WTC11 (cell line): ENCODE measurements around the gene FNDC11.

ENCODE experiments used
- ATF1 ChIP-seq: sonication (generic); formaldehyde crosslinking; IDR thresholded peaks from 2 replicates; pipeline ENCODE4 v1.8.1; 2023; ENCODE audit warnings: mild to moderate bottlenecking, moderate library complexity, missing genetic modification reagents
- CBFB ChIP-seq: sonication (generic); formaldehyde crosslinking; IDR thresholded peaks from 2 replicates; pipeline ENCODE4 v1.8.1; 2022; ENCODE audit warnings: mild to moderate bottlenecking, low read depth, missing genetic modification reagents
- CREB1 ChIP-seq: sonication (generic); formaldehyde crosslinking; IDR thresholded peaks from 2 replicates; pipeline ENCODE4 v1.8.0; 2023; ENCODE audit warnings: mild to moderate bottlenecking, missing genetic modification reagents
- ELF4 ChIP-seq: sonication (generic); formaldehyde crosslinking; IDR thresholded peaks from 2 replicates; pipeline ENCODE4 v1.8.1; 2022; ENCODE audit warnings: low read depth, mild to moderate bottlenecking, moderate library complexity, missing genetic modification reagents
- JAZF1 ChIP-seq: fragments of 250-450 bp; sonication (Bioruptor Pico); IDR thresholded peaks from 2 replicates; pipeline ENCODE4 v1.9.0; 2021; ENCODE audit warnings: moderate library complexity, mild to moderate bottlenecking, inconsistent platforms
- JUN ChIP-seq: sonication (generic); formaldehyde crosslinking; IDR thresholded peaks from 2 replicates; pipeline ENCODE4 v1.8.0; 2023; ENCODE audit warnings: mild to moderate bottlenecking, missing genetic modification reagents
- NR2C2 ChIP-seq: sonication (generic); formaldehyde crosslinking; IDR thresholded peaks from 2 replicates; pipeline ENCODE4 v1.8.0; 2022; ENCODE audit warnings: mild to moderate bottlenecking, missing genetic modification reagents
- SMAD3 ChIP-seq: sonication (generic); formaldehyde crosslinking; IDR thresholded peaks from 2 replicates; pipeline ENCODE4 v1.8.0; 2022; ENCODE audit warnings: missing genetic modification reagents, mild to moderate bottlenecking, borderline replicate concordance
- TP53 ChIP-seq: sonication (generic); formaldehyde crosslinking; IDR thresholded peaks from 2 replicates; pipeline ENCODE4 v1.8.1; 2023; ENCODE audit warnings: mild to moderate bottlenecking, missing genetic modification reagents
- ZBTB21 ChIP-seq: sonication (generic); formaldehyde crosslinking; IDR thresholded peaks from 2 replicates; pipeline ENCODE4 v1.8.1; 2023; ENCODE audit warnings: mild to moderate bottlenecking, missing genetic modification reagents, borderline replicate concordance
- TF ChIP-seq, protein P1 (sequence below): sonication (generic); formaldehyde crosslinking; IDR thresholded peaks from 2 replicates; pipeline ENCODE4 v1.8.1; 2023; ENCODE audit warnings: mild to moderate bottlenecking, missing genetic modification reagents, moderate library complexity
- TF ChIP-seq, protein P2 (sequence below): fragments of 200-600 bp; IDR thresholded peaks from 2 replicates; pipeline ENCODE4 v1.8.0; 2022; ENCODE audit warnings: antibody characterized with exemption
- TF ChIP-seq, protein P3 (sequence below): sonication (generic); formaldehyde crosslinking; IDR thresholded peaks from 2 replicates; pipeline ENCODE4 v1.8.0; 2022; ENCODE audit warnings: mild to moderate bottlenecking, missing genetic modification reagents
- TF ChIP-seq, protein P4 (sequence below): sonication (generic); formaldehyde crosslinking; IDR thresholded peaks from 2 replicates; pipeline ENCODE4 v1.8.1; 2023; ENCODE audit warnings: mild to moderate bottlenecking, moderate library complexity, missing genetic modification reagents

DNA sequence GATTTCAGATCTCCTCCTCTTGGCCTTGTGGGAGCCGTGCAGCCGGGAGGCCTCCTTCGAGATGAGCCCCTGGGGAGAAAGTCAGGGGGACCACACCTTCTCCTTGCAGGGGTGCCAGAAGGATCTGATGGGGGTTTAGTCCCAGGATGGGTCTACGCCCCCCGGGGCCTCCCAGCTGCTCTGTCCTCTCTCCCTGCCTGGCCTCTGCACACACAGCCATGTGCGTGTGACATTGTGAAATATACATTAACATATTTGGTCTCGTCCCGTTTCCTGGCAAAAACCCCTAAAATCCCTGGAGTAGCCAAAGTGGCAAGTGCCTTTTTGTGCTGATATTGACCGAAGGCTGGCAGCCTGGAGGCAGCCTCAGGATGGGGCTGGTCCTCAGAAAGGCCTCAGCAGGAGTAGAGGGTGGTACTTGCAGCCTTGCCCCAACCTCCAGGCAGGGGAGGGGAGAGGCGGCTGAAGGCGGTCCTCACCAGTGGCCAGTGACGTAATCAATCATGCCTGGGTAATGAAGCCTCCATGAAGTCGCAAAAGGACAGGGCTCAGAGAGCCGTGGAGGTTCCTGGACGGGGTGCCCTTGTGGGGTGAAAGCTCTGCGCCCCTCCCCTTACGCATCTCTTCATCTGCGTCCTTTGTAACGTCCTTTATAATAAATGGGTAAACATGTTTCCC, 25.2 kb downstream of the FNDC11 start:
- TF ChIP-seq NR2C2 (CRISPR knock-in tag) (no peak), CREB1 (CRISPR knock-in tag) (no peak), CBFB (CRISPR knock-in tag) (no peak), ZBTB21 (no peak), TP53 (CRISPR knock-in tag) (no peak), JAZF1 (CRISPR knock-in tag) (no peak), ATF1 (CRISPR knock-in tag) (no peak), SMAD3 (CRISPR knock-in tag) (no peak), ELF4 (CRISPR knock-in tag) (no peak), JUN (CRISPR knock-in tag) (no peak)
- TF ChIP-seq, protein P1, sequence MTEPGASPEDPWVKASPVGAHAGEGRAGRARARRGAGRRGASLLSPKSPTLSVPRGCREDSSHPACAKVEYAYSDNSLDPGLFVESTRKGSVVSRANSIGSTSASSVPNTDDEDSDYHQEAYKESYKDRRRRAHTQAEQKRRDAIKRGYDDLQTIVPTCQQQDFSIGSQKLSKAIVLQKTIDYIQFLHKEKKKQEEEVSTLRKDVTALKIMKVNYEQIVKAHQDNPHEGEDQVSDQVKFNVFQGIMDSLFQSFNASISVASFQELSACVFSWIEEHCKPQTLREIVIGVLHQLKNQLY (CRISPR knock-in tag): no peak
- TF ChIP-seq, protein P2, sequence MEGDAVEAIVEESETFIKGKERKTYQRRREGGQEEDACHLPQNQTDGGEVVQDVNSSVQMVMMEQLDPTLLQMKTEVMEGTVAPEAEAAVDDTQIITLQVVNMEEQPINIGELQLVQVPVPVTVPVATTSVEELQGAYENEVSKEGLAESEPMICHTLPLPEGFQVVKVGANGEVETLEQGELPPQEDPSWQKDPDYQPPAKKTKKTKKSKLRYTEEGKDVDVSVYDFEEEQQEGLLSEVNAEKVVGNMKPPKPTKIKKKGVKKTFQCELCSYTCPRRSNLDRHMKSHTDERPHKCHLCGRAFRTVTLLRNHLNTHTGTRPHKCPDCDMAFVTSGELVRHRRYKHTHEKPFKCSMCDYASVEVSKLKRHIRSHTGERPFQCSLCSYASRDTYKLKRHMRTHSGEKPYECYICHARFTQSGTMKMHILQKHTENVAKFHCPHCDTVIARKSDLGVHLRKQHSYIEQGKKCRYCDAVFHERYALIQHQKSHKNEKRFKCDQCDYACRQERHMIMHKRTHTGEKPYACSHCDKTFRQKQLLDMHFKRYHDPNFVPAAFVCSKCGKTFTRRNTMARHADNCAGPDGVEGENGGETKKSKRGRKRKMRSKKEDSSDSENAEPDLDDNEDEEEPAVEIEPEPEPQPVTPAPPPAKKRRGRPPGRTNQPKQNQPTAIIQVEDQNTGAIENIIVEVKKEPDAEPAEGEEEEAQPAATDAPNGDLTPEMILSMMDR: no peak
- TF ChIP-seq, protein P3, sequence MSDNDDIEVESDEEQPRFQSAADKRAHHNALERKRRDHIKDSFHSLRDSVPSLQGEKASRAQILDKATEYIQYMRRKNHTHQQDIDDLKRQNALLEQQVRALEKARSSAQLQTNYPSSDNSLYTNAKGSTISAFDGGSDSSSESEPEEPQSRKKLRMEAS: no peak
- TF ChIP-seq, protein P4, sequence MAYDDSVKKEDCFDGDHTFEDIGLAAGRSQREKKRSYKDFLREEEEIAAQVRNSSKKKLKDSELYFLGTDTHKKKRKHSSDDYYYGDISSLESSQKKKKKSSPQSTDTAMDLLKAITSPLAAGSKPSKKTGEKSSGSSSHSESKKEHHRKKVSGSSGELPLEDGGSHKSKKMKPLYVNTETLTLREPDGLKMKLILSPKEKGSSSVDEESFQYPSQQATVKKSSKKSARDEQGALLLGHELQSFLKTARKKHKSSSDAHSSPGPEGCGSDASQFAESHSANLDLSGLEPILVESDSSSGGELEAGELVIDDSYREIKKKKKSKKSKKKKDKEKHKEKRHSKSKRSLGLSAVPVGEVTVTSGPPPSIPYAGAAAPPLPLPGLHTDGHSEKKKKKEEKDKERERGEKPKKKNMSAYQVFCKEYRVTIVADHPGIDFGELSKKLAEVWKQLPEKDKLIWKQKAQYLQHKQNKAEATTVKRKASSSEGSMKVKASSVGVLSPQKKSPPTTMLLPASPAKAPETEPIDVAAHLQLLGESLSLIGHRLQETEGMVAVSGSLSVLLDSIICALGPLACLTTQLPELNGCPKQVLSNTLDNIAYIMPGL (CRISPR knock-in tag): no peak
